Thyroid gland (tissue), 4 donors: Measurements from ENCODE around the gene RPS6KA4.
"Not testable (repeated sequence)": the region's sequence is repeated elsewhere in the genome, so short reads cannot be mapped to it uniquely, and the experiment has no call there.

Experiments
- POLR2A ChIP-seq, 2 donors: fragments of 450-650 bp; IDR thresholded peaks; one replicate each; pipeline ENCODE4 v1.6.1; 2017; ENCODE audit warnings: antibody characterized with exemption in 2 of 2, mild to moderate bottlenecking in 2 of 2, moderate library complexity in 1 of 2
- TF ChIP-seq, protein P1 (sequence below), 6 experiments: fragments of 200-600 bp in 3 of 6; fragments of 450-650 bp in 3 of 6; sonication (generic) in 3 of 6; IDR thresholded peaks; one replicate each; pipeline ENCODE4 v1.5.1; 2016 to 2019; ENCODE audit warnings: antibody characterized with exemption in 6 of 6, mild to moderate bottlenecking in 2 of 6, inconsistent platforms in 1 of 6, moderate library complexity in 1 of 6

DNA sequence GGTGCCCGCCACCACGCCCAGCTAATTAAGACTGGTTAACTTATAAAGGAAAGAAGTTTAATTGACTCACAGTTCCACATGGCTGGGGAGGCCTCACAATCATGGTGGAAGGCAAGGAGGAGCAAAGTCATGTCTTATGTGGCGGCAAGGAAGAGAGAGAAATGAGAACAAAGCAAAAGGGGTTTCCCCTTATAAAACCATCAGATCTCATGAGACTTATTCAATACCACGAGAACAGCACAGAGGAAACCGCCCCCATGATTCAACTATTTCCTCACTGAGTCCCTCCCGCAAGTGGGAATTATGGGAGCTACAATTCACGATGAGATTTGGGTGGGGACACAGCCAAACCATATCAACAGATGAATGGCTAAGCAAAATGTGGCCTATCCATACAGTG lies 59.3 kb downstream of the RPS6KA4 start:
- TF ChIP-seq, protein P1, sequence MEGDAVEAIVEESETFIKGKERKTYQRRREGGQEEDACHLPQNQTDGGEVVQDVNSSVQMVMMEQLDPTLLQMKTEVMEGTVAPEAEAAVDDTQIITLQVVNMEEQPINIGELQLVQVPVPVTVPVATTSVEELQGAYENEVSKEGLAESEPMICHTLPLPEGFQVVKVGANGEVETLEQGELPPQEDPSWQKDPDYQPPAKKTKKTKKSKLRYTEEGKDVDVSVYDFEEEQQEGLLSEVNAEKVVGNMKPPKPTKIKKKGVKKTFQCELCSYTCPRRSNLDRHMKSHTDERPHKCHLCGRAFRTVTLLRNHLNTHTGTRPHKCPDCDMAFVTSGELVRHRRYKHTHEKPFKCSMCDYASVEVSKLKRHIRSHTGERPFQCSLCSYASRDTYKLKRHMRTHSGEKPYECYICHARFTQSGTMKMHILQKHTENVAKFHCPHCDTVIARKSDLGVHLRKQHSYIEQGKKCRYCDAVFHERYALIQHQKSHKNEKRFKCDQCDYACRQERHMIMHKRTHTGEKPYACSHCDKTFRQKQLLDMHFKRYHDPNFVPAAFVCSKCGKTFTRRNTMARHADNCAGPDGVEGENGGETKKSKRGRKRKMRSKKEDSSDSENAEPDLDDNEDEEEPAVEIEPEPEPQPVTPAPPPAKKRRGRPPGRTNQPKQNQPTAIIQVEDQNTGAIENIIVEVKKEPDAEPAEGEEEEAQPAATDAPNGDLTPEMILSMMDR (IDR thresholded peaks at IDR 0.05): not testable (repeated sequence)
- TF ChIP-seq POLR2A (IDR thresholded peaks at IDR 0.05): not testable (repeated sequence)
